Keratinocyte (primary cell): ENCODE results near the gene DGCR8.

ENCODE experiments used
- EZH2 ChIP-seq: IDR thresholded peaks from one replicate; pipeline ENCODE4 v1.6.1; 2012; ENCODE audit warnings: inconsistent platforms, mild to moderate bottlenecking, low read length, moderate library complexity
- TF ChIP-seq, protein P1 (sequence below), 3 experiments: IDR thresholded peaks in 1 of 3; conservative IDR thresholded peaks in 1 of 3; optimal IDR thresholded peaks in 1 of 3; 2 replicates in 2 of 3; 3 replicates in 1 of 3; pipeline versions ENCODE3 to v1.5.1; 2011; ENCODE audit warnings: low read length in 3 of 3, mild to moderate bottlenecking in 3 of 3, moderate library complexity in 2 of 3, control low read depth in 1 of 3, inconsistent platforms in 1 of 3; ENCODE audit not compliant: insufficient read depth in 2 of 3; ENCODE audit errors: extremely low read depth in 1 of 3

DNA sequence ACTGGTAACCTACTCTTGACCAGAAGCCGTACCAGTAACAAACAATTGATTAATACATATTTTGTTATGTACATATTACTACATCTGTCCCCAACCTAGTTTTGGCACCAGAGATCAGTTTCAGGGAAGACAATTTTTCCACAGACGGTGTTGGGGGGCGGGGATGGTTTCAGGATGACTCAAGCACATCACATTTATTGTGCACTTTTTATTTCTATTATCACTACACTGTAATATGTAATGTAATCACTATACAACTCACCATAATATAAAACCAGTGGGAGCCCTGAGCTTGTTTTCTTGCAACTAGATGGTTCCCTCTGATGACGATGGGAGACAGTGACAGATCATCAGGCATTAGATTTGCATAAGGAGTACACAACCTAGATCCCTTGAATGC lies 15.5 kb downstream of the DGCR8 start:
- TF ChIP-seq, protein P1, sequence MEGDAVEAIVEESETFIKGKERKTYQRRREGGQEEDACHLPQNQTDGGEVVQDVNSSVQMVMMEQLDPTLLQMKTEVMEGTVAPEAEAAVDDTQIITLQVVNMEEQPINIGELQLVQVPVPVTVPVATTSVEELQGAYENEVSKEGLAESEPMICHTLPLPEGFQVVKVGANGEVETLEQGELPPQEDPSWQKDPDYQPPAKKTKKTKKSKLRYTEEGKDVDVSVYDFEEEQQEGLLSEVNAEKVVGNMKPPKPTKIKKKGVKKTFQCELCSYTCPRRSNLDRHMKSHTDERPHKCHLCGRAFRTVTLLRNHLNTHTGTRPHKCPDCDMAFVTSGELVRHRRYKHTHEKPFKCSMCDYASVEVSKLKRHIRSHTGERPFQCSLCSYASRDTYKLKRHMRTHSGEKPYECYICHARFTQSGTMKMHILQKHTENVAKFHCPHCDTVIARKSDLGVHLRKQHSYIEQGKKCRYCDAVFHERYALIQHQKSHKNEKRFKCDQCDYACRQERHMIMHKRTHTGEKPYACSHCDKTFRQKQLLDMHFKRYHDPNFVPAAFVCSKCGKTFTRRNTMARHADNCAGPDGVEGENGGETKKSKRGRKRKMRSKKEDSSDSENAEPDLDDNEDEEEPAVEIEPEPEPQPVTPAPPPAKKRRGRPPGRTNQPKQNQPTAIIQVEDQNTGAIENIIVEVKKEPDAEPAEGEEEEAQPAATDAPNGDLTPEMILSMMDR (optimal IDR thresholded peaks at IDR 0.05 in 1 of 3, IDR thresholded peaks at IDR 0.05 in 1 of 3, conservative IDR thresholded peaks at IDR 0.05 in 1 of 3; ENCODE audit: extremely low read depth in 1 of 3, insufficient read depth in 2 of 3, low read length in 3 of 3), result no peak
- TF ChIP-seq EZH2, result no peak
